OCI-M2 (cell line): ENCODE results near the gene TNRC6C.

Experiments
- DNase-seq: peaks from one replicate; lab custom pipeline; 2025; ENCODE audit not compliant: unreplicated experiment; lab: John Stamatoyannopoulos, UW

The TNRC6C gene

DNA sequence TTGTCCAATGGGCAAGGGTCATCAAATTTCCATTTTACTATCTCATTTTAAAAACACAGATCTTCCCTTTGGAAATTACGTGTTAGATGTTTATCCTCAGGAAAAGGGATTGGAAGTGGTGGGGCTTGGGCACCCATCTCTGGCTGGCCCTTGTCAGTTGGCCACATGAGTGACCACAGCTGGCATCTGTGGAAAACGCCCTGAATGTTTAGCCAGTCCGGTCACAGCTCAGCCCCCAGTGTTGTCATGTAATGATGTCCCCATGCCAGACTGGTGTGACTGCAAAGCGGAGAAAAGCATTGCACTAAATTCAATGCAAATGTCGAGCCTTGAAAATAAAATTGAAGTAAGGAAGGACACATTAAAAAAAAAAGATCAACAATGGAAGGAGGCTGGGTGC, 117.0 kb downstream of the TNRC6C start:
- DNase-seq: no peak

- DNase-seq: no peak
These were observed 120.8 kb downstream of the TNRC6C start for GRCh38 chr17:78079253-78079652.

- DNase-seq: no peak
These were observed 123.0 kb downstream of the TNRC6C start for GRCh38 chr17:78081551-78081950.

- peak; percentile 52 for DNase-seq
These were observed 123.9 kb downstream of the TNRC6C start for GRCh38 chr17:78082355-78082872.

DNA sequence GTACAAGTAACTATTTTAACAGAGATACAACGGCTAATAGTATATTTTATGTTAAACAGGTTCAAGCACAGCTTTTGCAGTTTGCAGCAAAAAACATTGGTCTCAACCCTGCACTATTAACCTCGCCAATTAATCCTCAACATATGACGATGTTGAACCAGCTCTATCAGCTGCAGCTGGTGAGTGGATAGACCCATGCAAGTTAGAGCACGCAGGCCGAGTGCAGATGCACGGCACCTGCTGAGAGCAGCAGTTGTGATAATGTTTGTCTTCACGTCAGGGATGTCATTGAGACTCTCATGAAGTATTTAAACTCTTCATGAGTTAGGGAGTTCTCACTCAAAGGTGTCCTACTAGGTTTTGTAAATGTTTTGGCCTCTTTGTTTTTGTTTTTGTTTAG, 124.5 kb downstream of the TNRC6C start:
- DNase-seq: no peak

GRCh38 chr17:78086740-78087139, 128.2 kb downstream of the TNRC6C start:
- no peak for DNase-seq

GRCh38 chr17:78088529-78088928, 130.0 kb downstream of the TNRC6C start:
- no peak for DNase-seq

- DNase-seq: no peak
These were observed 131.2 kb downstream of the TNRC6C start for GRCh38 chr17:78089576-78090281.

GRCh38 chr17:78092794-78093324, 134.4 kb downstream of the TNRC6C start:
- DNase-seq: no peak

DNA sequence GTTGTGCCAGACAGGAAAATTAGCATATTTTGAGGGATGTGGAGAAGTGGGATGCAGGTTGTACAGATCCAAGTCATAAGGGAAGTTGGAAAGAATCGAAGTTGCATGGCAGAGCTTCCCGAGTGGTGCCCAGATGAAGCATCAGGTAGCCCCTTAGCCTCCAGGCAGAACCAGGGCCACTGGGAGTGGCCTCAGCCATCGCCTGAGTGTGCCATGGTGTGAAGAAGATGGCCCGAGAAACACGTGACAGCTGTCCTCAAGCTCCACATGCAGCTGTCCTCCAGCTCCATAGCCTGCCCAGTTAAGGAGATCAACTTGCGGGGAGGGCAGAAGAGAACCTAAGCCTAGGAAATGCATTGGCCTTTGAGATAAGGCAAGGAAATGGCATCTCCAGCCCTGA, 136.5 kb downstream of the TNRC6C start:
- DNase-seq: no peak

DNA sequence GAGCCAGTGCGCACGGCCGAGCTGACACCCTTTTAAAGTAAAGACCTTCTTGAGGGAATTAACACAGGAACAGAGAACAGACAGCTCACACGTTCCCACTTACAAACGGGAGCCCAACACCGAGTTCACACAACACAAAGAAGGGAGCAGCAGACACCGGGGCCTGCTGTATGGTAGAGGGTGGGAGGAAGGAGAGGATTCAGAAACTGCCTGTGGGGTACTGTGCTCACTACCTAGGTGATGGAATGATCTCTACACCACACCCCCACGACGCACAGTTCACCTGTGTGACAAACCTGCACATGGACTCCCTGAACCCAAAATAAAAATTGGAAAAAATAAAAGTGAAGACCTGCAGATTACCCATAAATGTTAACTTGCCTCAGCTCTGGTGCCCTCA, 137.6 kb downstream of the TNRC6C start:
- no peak for DNase-seq

DNA sequence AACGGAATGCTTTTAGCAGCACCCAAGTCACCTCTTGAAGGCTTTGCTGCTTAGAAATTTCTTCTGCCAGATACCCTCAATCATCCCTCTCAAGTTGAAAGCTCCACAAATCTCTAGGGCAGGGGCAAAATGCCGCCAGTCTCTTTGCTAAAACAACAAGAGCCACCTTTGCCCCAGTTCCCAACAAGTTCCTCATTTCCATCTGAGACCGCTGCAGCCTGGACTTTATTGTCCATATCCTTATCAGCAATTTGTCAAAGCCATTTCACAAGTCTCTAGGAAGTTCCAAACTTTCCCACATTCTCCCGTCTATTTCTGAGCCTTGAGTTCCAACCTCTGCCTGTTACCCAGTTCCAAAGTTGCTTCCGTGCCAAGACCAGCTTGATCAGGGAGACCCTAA, 142.6 kb downstream of the TNRC6C start:
- no peak for DNase-seq

GRCh38 chr17:78101542-78101941, 143.0 kb downstream of the TNRC6C start:
- DNase-seq: no peak

- DNase-seq: no peak
These were observed 144.8 kb downstream of the TNRC6C start for GRCh38 chr17:78103311-78103710.

GRCh38 chr17:78104540-78104941, 146.0 kb downstream of the TNRC6C start:
- DNase-seq: no peak

DNA sequence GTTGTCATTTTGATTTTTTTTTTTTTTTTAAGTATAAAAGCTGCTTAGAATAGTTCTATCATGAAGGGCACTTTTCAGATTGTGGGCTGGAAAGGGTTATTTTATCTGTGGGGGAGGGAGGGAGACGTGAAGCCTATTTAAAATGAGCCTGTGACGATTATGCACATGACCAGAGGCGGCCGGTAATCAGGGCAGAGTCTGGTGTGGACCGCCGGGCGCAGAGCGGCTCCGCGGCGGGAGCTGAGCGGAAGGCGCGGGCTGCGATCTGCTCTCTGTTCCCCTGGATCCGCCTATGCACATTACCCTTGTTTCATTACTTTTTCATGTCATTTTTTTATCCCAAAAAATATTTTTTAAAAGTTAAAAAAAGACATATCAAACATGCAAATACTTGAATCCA, 146.6 kb downstream of the TNRC6C start:
- no peak for DNase-seq

GRCh38 chr17:78105551-78105950, 147.0 kb downstream of the TNRC6C start:
- DNase-seq: no peak

- DNase-seq: no peak
These were observed 147.7 kb downstream of the TNRC6C start for GRCh38 chr17:78106211-78106610.

GRCh38 chr17:78107457-78107856, 149.0 kb downstream of the TNRC6C start:
- DNase-seq: no peak

GRCh38 chr17:78107976-78108725, 149.6 kb downstream of the TNRC6C start:
- no peak for DNase-seq

- DNase-seq: no peak
These were observed 150.4 kb downstream of the TNRC6C start for GRCh38 chr17:78108726-78109488.

DNA sequence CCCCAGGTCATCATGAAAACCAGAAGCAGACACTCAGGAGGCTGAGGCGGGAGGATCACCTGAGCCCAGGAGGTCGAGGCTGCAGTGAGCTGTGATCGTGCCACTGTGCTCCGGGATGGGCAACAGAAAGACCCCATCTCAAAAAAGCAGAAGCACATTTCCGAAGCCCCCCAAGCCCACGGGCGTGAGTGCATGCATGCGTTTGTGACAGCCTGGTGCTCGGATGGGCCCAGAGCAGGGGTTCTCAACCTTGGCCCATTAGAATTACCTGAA, 150.9 kb downstream of the TNRC6C start:
- DNase-seq: no peak
